Activated CD8-positive, alpha-beta memory T cell treated with anti-CD3 and anti-CD28 coated beads for 24 hours (primary cell): ENCODE results near the gene SPRY1.

Source experiments
- DNase-seq: peaks from one replicate; pipeline ENCODE4 v3.0.0-alpha.2; 2020

Gene SPRY1

DNA sequence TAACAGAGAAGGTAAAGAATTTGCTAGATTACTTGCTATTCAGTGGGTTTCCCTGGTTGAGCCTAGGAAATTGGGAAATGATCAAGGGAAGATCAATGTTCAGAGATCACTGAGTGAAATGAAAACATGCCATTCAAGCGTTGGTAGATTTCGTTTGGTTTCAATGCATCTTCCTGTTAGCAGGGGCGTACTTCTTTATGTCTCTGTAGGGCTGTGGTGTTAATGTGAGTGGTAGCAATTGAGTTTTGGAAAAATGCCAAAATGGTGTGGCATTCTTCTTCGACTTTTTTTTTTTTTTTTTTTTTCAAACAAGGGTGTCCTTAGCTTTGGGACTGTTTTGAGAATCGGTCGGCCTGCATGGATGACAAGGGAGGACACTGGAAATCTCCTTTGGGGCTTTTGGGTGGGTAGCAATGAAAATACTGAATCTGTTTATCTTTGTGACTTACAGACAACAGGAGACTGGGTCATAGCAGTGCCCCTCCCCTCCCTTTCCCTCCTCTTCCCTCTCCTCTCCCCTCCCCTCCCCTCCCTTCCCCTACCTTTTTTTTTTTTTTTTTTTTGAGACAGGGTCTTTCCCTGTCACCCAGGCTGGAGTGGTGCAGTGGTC lies 50.4 kb downstream of the SPRY1 start:
- DNase-seq: no peak

DNA sequence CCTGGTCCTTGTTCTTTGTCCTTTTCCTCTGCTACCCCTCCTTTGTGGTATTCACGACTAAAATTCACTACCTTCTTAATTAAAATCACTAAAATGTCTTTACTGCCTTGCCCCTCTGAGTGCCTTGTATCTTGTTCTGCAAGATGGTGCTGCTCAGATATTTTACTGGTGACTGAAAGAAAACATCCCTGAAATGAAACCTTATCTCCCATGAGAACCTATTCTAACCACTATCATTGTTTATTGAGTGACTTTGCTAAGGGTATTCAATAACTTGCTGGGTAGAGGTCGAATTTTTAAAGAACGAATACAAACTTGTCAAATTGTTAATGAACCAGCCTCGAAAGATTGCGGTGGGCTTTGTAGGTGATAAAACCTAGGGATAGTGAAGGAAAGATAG lies 52.8 kb downstream of the SPRY1 start:
- no peak for DNase-seq

DNA sequence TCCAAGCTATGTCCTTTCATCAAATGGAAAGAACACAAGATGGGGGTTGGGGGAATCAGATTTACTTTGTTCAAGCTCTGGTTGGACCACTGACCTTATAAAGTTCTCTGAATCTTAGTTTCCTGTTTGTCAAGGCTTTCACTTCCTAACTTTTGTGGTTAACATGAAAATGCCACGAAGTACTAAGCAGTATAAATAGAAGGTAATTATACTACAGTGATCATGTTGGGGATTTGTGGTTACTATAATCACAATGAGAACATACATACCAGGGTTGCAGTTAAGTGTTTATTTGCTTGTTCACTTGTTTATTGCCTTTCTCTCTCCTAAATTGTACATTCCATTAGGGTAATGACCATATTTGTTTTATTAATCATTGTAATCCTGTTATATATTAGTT lies 53.2 kb downstream of the SPRY1 start:
- no peak for DNase-seq

DNA sequence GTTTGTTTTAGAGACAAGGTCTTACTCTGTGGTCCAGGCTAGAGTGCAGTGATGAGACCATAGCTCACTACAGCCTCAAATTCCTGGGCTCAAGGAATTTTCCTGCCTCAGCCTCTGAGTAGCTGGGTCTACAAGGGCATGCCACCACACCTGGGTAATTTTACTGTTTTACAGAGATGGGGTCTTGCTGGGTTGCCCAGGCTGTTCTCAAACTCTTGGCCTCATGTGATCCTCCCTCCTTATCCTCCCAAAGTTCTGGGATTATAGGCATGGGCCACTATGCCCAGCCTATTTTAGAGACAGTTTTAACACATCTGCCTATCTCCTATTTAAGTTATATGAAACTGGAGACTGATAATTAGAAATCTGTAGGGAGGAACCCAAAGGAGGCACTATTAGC lies 53.8 kb downstream of the SPRY1 start:
- DNase-seq: no peak

DNA sequence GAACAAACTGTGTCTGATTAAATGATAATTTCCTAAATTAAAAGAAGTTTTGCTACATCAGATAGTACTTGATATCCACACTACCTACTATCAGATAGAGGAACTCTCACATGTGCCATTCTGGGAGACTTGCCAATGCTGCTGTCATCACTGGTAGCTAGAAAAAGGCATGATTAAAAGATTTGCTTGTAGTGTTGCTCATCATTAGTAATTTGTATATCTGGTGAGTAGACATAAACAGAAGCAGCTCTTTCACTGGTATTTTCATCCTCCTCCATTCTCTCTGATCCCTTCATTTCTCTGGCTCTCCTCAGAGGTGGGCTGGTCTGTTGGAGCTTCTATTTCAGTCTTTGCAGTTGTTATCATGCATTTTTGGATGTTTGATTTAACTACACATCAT lies 56.0 kb downstream of the SPRY1 start:
- DNase-seq: no peak

DNA sequence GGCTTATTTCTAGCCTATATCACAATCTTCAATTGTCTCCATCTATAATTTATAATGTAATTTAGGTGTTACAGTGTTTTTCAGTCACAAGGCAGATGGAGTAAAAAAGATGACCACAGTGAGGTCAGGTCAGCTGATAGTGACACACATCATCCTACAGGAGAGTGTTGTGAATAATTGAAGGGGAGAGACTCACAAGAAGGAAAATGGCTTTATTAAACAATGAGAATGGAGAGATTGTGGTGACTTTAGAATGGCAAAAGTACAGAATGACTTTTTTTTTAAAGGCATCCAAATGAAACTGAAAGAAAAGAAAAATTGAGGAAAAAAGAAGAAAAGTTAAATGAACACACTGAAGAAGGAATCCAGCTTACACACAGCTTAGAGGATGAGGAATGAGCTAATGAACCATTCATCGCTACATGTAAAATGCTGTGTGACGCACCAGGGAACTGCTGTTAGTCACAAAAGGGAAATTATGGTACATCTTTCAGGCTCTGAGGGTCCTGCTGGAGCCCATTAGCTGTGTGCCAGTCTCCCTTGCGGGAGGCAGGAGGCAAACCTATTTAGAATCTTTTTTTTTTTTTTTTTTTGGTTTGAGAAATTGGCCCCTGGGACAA lies 56.6 kb downstream of the SPRY1 start:
- no peak for DNase-seq
